Left ventricle myocardium inferior (tissue), 1 donor: ENCODE data around the gene TGFBI. TPM values are rescaled to one million over a fixed set of nuclear protein-coding genes. Genes with fewer than 3 reads are reported as not detected.

Source experiments
- DNase-seq: peaks from one replicate; pipeline ENCODE4 v3.0.0-alpha.2; 2020
- H3K27ac ChIP-seq: fragments of 200-600 bp; replicated peaks from 2 replicates; pipeline ENCODE4 v1.8.0; 2021
- H3K27me3 ChIP-seq: fragments of 200-600 bp; 2 replicates; pipeline ENCODE4 v1.8.0; 2021; ENCODE audit warnings: low read depth
- H3K36me3 ChIP-seq: fragments of 200-600 bp; 2 replicates; pipeline ENCODE4 v1.8.0; 2021
- H3K4me1 ChIP-seq: fragments of 200-600 bp; 2 replicates; pipeline ENCODE4 v1.8.0; 2021
- H3K4me3 ChIP-seq: fragments of 200-600 bp; 2 replicates; pipeline ENCODE4 v1.8.0; 2021; ENCODE audit warnings: mild to moderate bottlenecking, moderate library complexity
- H3K9me3 ChIP-seq: fragments of 200-600 bp; replicated peaks from 2 replicates; pipeline ENCODE4 v1.8.0; 2021
- intact Hi-C: fragments of 100-400 bp; cut with micrococcal nuclease; formaldehyde crosslinking; loops from one replicate; pipeline ENCODE4 v1.11.0; 2022
- total RNA-seq: library from RNA; stranded (reverse); fragmentation: NEBNext Ultra II Directional; extraction: Animal tissue kit (Norgen Biotek cat#: 25700); gene quantifications from one replicate; pipeline ENCODE4 v1.2.1, GENCODE V29; 2021
- TF ChIP-seq, protein P1 (sequence below): fragments of 200-600 bp; IDR thresholded peaks from 2 replicates; pipeline ENCODE4 v1.8.0; 2021; ENCODE audit warnings: antibody characterized with exemption, mild to moderate bottlenecking, borderline replicate concordance
- donor health status: DM: no; HTN: yes; CAD: no; lungs with severe emphysema.

The TGFBI gene
- total RNA-seq, 1 donor from 2014 or later: 43.4 TPM

- no peaks in the 10 kb centered on the region for H3K27me3 ChIP-seq
- intact Hi-C loops: no loop called here
- TF ChIP-seq, protein P1, sequence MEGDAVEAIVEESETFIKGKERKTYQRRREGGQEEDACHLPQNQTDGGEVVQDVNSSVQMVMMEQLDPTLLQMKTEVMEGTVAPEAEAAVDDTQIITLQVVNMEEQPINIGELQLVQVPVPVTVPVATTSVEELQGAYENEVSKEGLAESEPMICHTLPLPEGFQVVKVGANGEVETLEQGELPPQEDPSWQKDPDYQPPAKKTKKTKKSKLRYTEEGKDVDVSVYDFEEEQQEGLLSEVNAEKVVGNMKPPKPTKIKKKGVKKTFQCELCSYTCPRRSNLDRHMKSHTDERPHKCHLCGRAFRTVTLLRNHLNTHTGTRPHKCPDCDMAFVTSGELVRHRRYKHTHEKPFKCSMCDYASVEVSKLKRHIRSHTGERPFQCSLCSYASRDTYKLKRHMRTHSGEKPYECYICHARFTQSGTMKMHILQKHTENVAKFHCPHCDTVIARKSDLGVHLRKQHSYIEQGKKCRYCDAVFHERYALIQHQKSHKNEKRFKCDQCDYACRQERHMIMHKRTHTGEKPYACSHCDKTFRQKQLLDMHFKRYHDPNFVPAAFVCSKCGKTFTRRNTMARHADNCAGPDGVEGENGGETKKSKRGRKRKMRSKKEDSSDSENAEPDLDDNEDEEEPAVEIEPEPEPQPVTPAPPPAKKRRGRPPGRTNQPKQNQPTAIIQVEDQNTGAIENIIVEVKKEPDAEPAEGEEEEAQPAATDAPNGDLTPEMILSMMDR: no peak
- H3K4me1 ChIP-seq: peaks cover 20% of the 10 kb centered on the region
- no peaks in the 10 kb centered on the region for H3K36me3 ChIP-seq
- no peak overlapping the region for H3K4me3 ChIP-seq
- no peak for DNase-seq
- H3K9me3 ChIP-seq: no peaks in the 10 kb centered on the region
- H3K27ac ChIP-seq: peak overlapping the region; percentile 71
Observed at GRCh38 chr5:135986401-135986800, 42.4 kb upstream of the TGFBI start.

DNA sequence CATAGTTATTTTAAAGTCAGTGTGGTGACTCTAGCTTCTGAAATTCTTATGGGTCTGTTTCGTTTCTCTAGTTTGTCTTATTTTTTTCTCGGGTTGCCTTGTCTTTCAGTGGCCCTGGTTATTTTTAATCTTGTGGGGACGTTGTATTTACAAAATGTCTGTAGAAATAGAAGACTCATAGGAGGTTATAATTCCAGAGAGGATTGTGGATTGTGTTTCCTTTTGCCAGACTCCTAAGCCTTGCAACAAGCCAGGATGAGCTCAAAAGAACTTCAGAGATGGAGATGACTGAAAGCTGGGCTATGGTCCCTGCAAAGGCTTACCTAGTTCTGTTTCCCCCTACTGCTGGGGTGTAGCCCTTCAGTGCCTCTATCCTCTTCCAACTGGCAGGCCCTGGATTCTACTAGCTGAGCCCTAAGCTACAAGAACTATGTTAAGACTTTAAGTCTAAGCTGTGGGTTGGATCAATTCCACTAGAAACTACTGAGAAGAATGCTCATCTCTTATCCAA, 41.8 kb upstream of the TGFBI start:
- DNase-seq: no peak
- Histone ChIP-seq H3K27me3 (no peaks in the 10 kb centered on the region), H3K4me3 (no peak overlapping the region), H3K36me3 (no peaks in the 10 kb centered on the region), H3K9me3 (no peaks in the 10 kb centered on the region), H3K4me1 (peaks cover 20% of the 10 kb centered on the region), H3K27ac (peak overlapping the region; percentile 71)
- TF ChIP-seq, protein P1: no peak
- intact Hi-C loops: no loop called here

- no peaks in the 10 kb centered on the region for H3K9me3 ChIP-seq
- no peaks in the 10 kb centered on the region for H3K36me3 ChIP-seq
- no peaks in the 10 kb centered on the region for H3K27me3 ChIP-seq
- no peak for DNase-seq
- peaks cover 27% of the 10 kb centered on the region for H3K4me1 ChIP-seq
- H3K27ac ChIP-seq: no peak overlapping the region
- intact Hi-C loops: no loop called here
- TF ChIP-seq, protein P1: no peak
- no peak overlapping the region for H3K4me3 ChIP-seq
Observed at GRCh38 chr5:135988546-135988945, 40.2 kb upstream of the TGFBI start.

GRCh38 chr5:135989686-135990085, 39.1 kb upstream of the TGFBI start:
- Histone ChIP-seq H3K4me3 (no peak overlapping the region), H3K27ac (no peak overlapping the region), H3K36me3 (no peaks in the 10 kb centered on the region), H3K9me3 (no peaks in the 10 kb centered on the region), H3K27me3 (no peaks in the 10 kb centered on the region), H3K4me1 (peaks cover 38% of the 10 kb centered on the region)
- intact Hi-C loops: no loop called here
- no peak for DNase-seq
- TF ChIP-seq, protein P1: no peak

- no peaks in the 10 kb centered on the region for H3K36me3 ChIP-seq
- no peak overlapping the region for H3K4me3 ChIP-seq
- no peak for DNase-seq
- H3K27me3 ChIP-seq: no peaks in the 10 kb centered on the region
- H3K9me3 ChIP-seq: no peaks in the 10 kb centered on the region
- peak overlapping the region; percentile 0 for H3K27ac ChIP-seq
- H3K4me1 ChIP-seq: peaks cover 39% of the 10 kb centered on the region
- intact Hi-C loops: no loop called here
- TF ChIP-seq, protein P1: no peak
Observed at GRCh38 chr5:135990528-135991255, 38.1 kb upstream of the TGFBI start.
